Measurements from ENCODE around the gene ANXA2R.
A peak's percentile ranks its signal among the peaks of the same experiment; 100 is the strongest.

ANXA2R gene

DNA sequence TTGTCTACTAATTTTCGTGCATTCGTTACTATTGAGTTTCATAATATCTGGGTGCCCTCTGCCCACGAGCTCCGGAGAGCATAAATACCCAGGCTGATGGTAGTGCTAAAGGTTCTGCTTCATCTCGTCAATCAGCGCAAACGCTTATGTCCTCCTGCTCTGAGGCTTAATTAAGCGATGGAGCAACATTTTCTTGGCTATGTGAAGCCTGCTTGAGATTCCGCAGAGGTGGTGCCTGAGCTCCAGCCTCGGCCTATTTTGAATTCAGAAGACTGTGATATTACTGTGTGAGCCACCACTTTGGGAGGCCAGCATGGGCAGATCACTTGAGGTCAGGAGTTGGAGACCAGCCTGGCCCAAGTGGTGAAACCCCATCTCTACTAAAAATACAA lies 44.8 kb downstream of the ANXA2R start:
- H3K4me3 ChIP-seq (ENCODE audit: low read depth, low read length): peak overlapping the region; percentile 69
- in situ Hi-C loops (cut with HindIII; ENCODE audit: low sequenced_read_pairs): no loop called here
- TF ChIP-seq, protein P1, sequence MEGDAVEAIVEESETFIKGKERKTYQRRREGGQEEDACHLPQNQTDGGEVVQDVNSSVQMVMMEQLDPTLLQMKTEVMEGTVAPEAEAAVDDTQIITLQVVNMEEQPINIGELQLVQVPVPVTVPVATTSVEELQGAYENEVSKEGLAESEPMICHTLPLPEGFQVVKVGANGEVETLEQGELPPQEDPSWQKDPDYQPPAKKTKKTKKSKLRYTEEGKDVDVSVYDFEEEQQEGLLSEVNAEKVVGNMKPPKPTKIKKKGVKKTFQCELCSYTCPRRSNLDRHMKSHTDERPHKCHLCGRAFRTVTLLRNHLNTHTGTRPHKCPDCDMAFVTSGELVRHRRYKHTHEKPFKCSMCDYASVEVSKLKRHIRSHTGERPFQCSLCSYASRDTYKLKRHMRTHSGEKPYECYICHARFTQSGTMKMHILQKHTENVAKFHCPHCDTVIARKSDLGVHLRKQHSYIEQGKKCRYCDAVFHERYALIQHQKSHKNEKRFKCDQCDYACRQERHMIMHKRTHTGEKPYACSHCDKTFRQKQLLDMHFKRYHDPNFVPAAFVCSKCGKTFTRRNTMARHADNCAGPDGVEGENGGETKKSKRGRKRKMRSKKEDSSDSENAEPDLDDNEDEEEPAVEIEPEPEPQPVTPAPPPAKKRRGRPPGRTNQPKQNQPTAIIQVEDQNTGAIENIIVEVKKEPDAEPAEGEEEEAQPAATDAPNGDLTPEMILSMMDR (IDR thresholded peaks at IDR 0.05; ENCODE audit: low read depth, low read length): no peak
- no peak for DNase-seq (ENCODE audit: low read depth, low spot score)

DNA sequence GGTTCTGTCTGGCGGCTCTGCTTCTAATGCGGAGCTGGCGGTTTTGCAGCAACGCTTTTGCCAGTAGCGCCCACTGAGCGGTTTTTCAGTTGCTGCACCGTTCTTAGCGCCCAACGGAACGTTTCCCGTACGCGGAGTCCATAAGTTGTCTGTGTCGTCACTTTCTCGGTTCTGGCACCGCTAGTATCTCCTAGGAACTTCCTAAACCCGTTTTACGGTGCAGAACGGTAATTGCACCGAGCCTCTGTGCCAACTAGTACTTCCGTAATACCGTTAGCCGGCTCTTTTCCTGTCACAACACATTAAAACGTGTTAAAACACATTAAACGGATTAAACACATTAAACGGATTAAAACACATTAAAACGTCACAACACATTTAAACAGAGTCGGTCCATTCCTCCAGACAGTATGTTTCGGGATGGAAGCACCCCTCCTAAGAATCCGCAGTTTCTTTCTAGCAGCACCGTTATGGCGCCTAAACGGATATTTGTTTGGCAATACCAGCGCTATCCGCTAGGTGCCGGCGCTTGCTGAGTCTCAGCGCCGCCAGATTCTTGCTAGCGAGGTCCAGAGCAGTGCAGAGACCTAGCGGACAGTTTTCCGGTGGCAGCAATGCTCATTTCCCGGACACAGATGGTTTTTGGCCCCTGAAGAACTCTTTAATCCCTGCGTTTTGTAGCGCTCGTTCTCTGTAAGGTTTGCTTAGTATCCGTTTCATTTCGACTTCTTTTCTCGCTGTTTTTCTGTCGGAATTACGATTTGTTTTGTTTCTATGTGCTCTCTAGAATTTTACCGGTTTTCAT lies 45.4 kb downstream of the ANXA2R start:
- TF ChIP-seq, protein P1 (IDR thresholded peaks at IDR 0.05; ENCODE audit: low read depth, low read length): peak; percentile 84
- in situ Hi-C loops (cut with HindIII; ENCODE audit: low sequenced_read_pairs): no loop called here
- peak; percentile 97 for DNase-seq (ENCODE audit: low read depth, low spot score)
- peak overlapping the region; percentile 69 for H3K4me3 ChIP-seq (ENCODE audit: low read depth, low read length)

DNA sequence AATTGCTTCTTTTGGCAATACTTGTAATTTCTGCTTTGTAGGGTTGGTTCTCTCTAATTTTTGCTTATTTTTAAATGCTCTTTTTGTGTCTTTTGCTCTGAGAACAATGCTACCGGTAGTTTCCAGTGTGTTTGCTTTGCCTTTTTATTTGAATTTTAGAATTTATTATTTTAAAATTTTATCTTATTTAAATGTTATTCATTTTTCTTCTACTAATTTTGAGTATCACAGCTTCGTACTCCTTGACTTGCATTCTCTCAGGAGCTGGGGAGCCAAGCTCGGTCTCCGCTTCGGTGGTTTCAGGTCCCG lies 45.9 kb downstream of the ANXA2R start:
- peak overlapping the region; percentile 69 for H3K4me3 ChIP-seq (ENCODE audit: low read depth, low read length)
- in situ Hi-C loops (cut with HindIII; ENCODE audit: low sequenced_read_pairs): no loop called here
- TF ChIP-seq, protein P1 (IDR thresholded peaks at IDR 0.05; ENCODE audit: low read depth, low read length): no peak
- no peak for DNase-seq (ENCODE audit: low read depth, low spot score)

DNA sequence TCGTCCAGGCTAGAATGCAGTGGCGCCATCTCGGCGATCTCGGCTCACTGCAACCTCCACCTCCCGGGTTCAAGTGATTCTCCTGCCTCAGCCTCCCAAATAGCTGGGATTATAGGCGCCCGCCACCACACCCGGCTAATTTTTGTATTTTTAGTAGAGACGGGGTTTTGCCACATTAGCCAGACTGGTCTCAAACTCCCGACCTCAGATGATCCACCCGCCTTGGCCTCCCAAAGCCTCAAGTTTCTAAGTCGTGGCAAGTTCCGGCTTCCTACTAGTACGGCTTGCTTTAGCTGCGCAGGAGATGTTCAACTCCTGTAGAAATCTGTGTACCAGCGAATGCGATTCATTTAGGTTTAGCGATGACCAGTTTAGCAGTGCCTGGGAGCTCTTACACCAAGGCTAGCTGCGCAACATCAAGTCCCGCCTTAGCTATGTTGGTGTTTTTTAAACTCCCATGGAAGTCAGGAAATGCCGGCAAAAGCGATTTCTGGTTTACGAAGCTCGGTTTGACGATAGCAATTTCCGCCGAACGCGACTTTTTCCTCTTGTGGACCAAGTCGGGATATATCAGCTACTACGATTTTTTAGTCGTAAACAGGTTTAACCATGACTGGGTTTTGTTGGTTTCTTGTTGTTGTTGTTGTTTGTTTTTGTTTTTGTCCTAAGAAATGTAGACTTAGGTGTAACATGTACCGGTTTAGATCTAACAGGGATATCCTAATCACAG lies 46.4 kb downstream of the ANXA2R start:
- peak; percentile 89 for DNase-seq (ENCODE audit: low read depth, low spot score)
- peak overlapping the region; percentile 69 for H3K4me3 ChIP-seq (ENCODE audit: low read depth, low read length)
- TF ChIP-seq, protein P1 (IDR thresholded peaks at IDR 0.05; ENCODE audit: low read depth, low read length): no peak
- in situ Hi-C loops (cut with HindIII; ENCODE audit: low sequenced_read_pairs): no loop called here

DNA sequence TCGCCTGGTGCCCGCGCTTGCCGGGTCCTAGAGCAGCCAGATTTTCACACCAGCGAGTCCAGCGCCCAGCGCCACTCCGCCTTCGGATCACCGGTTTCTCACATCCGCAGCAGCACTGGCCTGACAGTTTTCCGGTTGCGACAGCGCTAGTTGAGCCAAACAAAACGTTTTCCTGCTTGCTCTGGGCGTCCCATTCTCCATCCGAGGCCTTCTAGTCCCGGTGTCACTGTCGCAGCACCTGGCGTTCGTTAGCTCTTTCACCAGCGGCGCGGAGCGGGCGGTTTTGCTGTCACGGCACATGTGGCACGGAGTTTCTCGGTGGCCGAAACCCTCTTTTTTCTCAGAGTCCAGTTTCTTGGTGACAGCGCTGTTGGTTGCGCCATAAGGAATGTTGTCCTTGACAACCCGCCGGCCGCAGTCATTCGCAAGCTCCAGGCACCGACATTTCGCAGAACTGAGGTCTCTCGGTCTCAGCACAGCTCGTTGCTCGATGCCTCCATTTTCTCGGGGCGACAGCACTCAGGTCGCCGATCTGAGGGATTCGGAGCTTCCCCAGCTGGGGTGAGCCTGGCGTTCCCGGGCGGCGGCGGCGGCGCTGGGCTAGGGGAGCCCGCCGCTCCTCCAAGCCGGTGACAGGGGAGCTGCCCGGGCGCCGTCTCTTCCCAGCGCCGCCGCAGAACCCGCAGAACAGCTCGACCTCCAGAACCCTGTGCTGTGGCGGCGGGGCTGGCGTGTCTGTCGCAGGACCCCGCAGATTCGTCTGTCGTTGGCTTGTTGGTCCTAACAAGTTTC lies 47.8 kb downstream of the ANXA2R start:
- in situ Hi-C loops (cut with HindIII; ENCODE audit: low sequenced_read_pairs): no loop called here
- DNase-seq (ENCODE audit: low read depth, low spot score): peak; percentile 89
- TF ChIP-seq, protein P1 (IDR thresholded peaks at IDR 0.05; ENCODE audit: low read depth, low read length): no peak
- H3K4me3 ChIP-seq (ENCODE audit: low read depth, low read length): peak overlapping the region; percentile 69

DNA sequence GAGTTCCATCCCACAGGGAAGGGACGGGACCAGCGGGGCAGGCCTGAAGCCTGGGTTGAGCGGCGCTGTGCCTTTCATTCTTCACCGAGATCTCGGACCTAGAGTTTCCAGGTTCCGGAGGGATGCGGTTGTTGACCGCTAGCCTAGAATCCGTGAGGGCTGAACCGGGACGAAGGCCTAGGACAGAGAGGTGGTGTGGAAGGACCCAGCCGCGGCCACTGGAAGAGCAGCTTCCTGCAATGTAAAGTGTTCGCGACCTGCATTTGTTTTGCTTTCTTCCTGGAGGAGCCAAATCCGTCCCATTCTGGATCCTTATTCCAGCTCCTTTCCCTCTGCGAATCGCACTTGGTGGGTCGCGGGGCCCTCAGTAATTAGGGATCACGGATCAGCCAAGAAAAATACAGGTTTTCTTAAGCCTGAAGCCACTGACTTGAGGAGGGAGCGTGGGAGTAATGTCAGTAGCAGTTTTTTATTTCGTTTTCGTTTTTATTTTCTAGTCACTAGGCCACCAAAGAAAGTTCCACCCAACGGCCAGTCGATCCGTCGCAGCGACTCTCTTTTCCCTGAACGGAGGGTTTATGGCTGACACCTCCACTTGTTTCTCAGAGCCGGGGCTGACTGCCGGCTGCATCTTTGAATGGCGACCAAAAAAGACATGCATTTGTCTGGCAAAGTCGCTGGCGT lies 48.6 kb downstream of the ANXA2R start:
- DNase-seq (ENCODE audit: low read depth, low spot score): no peak
- TF ChIP-seq, protein P1 (IDR thresholded peaks at IDR 0.05; ENCODE audit: low read depth, low read length): no peak
- in situ Hi-C loops (cut with HindIII; ENCODE audit: low sequenced_read_pairs): no loop called here
- peak overlapping the region; percentile 69 for H3K4me3 ChIP-seq (ENCODE audit: low read depth, low read length)

Measured in astrocyte of the spinal cord (primary cell).